ENCODE measurements around the gene DDT.

DNA sequence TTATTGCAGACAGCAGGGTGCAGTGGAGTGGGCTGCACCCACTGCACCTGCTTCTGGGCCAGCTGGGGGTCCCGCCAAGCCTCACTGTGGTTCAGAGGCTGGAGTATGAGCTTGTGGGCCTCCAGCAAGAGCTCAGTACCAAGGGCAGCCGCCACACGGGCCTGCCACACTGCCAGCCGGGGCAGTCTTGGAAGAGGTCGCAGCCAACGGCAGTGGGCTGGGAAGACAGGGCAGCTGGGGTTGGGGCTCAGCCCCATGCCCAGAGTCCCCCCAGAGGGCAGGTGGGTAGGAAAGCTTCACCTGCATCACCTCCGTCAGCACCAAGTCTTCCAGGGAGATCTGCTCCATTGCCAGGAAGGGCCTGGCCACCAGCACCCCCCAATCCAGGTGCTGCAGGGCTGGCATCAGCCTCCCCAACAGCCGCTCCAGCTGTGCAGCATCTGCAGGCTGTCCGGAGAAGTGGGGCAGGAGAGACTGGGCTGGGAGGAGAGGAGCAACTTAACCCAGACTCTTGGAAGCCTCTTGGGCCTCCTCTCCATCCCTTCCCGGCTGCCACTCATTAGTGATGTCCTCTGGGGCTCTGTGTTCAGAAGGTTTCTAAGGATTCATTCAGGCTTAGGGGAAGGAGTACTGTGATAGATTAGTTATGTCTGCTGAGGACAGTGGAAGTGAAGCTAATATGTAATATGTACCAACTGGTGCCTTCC is 32.1 kb upstream of the DDT start:
- TF ChIP-seq, protein P1, sequence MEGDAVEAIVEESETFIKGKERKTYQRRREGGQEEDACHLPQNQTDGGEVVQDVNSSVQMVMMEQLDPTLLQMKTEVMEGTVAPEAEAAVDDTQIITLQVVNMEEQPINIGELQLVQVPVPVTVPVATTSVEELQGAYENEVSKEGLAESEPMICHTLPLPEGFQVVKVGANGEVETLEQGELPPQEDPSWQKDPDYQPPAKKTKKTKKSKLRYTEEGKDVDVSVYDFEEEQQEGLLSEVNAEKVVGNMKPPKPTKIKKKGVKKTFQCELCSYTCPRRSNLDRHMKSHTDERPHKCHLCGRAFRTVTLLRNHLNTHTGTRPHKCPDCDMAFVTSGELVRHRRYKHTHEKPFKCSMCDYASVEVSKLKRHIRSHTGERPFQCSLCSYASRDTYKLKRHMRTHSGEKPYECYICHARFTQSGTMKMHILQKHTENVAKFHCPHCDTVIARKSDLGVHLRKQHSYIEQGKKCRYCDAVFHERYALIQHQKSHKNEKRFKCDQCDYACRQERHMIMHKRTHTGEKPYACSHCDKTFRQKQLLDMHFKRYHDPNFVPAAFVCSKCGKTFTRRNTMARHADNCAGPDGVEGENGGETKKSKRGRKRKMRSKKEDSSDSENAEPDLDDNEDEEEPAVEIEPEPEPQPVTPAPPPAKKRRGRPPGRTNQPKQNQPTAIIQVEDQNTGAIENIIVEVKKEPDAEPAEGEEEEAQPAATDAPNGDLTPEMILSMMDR (conservative IDR thresholded peaks at IDR 0.05; ENCODE audit: low read length), result no peak
- TF ChIP-seq EZH2phosphoT487 (IDR thresholded peaks at IDR 0.05; ENCODE audit: borderline replicate concordance), result no peak

Data from Loucy (cell line).